H1 (cell line): ENCODE results near the gene CDYL2. TPM values are rescaled to one million over a fixed set of nuclear protein-coding genes. Genes with fewer than 3 reads are reported as not detected.

ENCODE experiments used
- CTCF ChIA-PET: fragments of 300-600 bp; sonication (Branson Sonifier 250); formaldehyde crosslinking; loops from one replicate; lab custom pipeline; 2021; ENCODE audit not compliant: partially characterized antibody; lab: Charles Lee
- POLR2A ChIA-PET: fragments of 300-600 bp; sonication (Branson Sonifier 250); formaldehyde crosslinking; loops from one replicate; lab custom pipeline; 2021; ENCODE audit warnings: inconsistent platforms; ENCODE audit not compliant: partially characterized antibody; lab: Charles Lee
- DNase-seq, 2 experiments: peaks; one replicate each; pipeline versions ENCODE4 v3.0.0 to v3.0.0-alpha.2; 2010 to 2022; ENCODE audit warnings: low spot score in 2 of 2, low read depth in 1 of 2, mixed read lengths in 1 of 2
- FAIRE-seq: peaks from 2 replicates; lab custom pipeline; 2011; peaks lifted over from hg19 to GRCh38; lab: Jason Lieb, UNC
- H2AFZ ChIP-seq: 2 replicates; pipeline ENCODE4 v1.8.1; 2012; ENCODE audit warnings: low read length, inconsistent platforms
- H2AK5ac ChIP-seq: 2 replicates; pipeline ENCODE4 v1.6.1; 2013; ENCODE audit warnings: low read depth, low read length
- H2BK120ac ChIP-seq: replicated peaks from 2 replicates; pipeline ENCODE3; 2013; ENCODE audit warnings: low read depth, low read length, inconsistent platforms
- H2BK12ac ChIP-seq: 2 replicates; pipeline ENCODE4 v1.6.1; 2013; ENCODE audit warnings: low read depth, low read length
- H2BK15ac ChIP-seq: 2 replicates; pipeline ENCODE4 v1.6.1; 2013; ENCODE audit warnings: low read length
- H2BK20ac ChIP-seq: 2 replicates; pipeline ENCODE4 v1.6.1; 2013; ENCODE audit warnings: low read length
- H2BK5ac ChIP-seq: 2 replicates; pipeline ENCODE4 v1.6.1; 2013; ENCODE audit warnings: low read depth, low read length
- H3K14ac ChIP-seq: 2 replicates; pipeline ENCODE4 v1.6.1; 2013; ENCODE audit warnings: inconsistent platforms; ENCODE audit not compliant: insufficient read length
- H3K18ac ChIP-seq: 2 replicates; pipeline ENCODE4 v1.6.1; 2013; ENCODE audit warnings: low read length; ENCODE audit errors: extremely low read depth
- H3K23ac ChIP-seq: 2 replicates; pipeline ENCODE4 v1.6.1; 2013; ENCODE audit warnings: inconsistent platforms; ENCODE audit not compliant: insufficient read length
- H3K23me2 ChIP-seq: 2 replicates; pipeline ENCODE4 v1.6.1; 2013; ENCODE audit warnings: low read depth, low read length
- H3K27ac ChIP-seq: 2 replicates; pipeline ENCODE4 v1.6.1; 2011; ENCODE audit warnings: low read depth, low read length, inconsistent platforms
- H3K27me3 ChIP-seq, 4 experiments: replicated peaks in 1 of 4; 1 replicate in 1 of 4; 2 replicates in 3 of 4; pipeline versions ENCODE4 v1.6.1 to v1.8.1; 2011 to 2013; ENCODE audit warnings: low read length in 3 of 4, mild to moderate bottlenecking in 3 of 4, inconsistent platforms in 2 of 4, mixed read lengths in 2 of 4, moderate library complexity in 1 of 4; ENCODE audit not compliant: control insufficient read depth in 3 of 4, insufficient read depth in 3 of 4; ENCODE audit errors: extremely low read depth in 1 of 4
- H3K36me3 ChIP-seq, 4 experiments: 2 replicates each; pipeline versions ENCODE4 v1.6.1 to v1.8.1; 2011 to 2013; ENCODE audit warnings: mild to moderate bottlenecking in 4 of 4, low read length in 3 of 4, moderate library complexity in 2 of 4, control low read depth in 1 of 4, inconsistent platforms in 1 of 4; ENCODE audit not compliant: insufficient read depth in 4 of 4, control insufficient read depth in 2 of 4
- H3K4ac ChIP-seq: replicated peaks from 2 replicates; pipeline ENCODE3; 2013; ENCODE audit warnings: low read length, low read depth, mixed read lengths, inconsistent platforms; ENCODE audit not compliant: insufficient read length
- H3K4me1 ChIP-seq, 4 experiments: replicated peaks in 1 of 4; 1 replicate in 1 of 4; 2 replicates in 3 of 4; pipeline versions ENCODE4 v1.6.1 to v1.8.1; 2011 to 2013; ENCODE audit warnings: low read length in 3 of 4, inconsistent platforms in 2 of 4, mixed read lengths in 1 of 4; ENCODE audit not compliant: insufficient read depth in 4 of 4, control insufficient read depth in 3 of 4
- H3K4me2 ChIP-seq, 2 experiments: 2 replicates each; pipeline versions ENCODE4 v1.6.1 to v1.8.1; 2011 to 2013; ENCODE audit warnings: low read depth in 2 of 2, low read length in 2 of 2, control low read depth in 1 of 2, inconsistent platforms in 1 of 2, mild to moderate bottlenecking in 1 of 2; ENCODE audit not compliant: insufficient read depth in 1 of 2
- H3K4me3 ChIP-seq, 4 experiments: fragments of 200-600, 300-600 bp in 1 of 4; sonication (generic), shearing (Covaris generic), sonication (Bioruptor Twin) in 1 of 4; 2 replicates each; pipeline versions ENCODE4 v1.5.1 to v1.8.1; 2011 to 2016; ENCODE audit warnings: low read length in 4 of 4, low read depth in 3 of 4, control low read depth in 2 of 4, inconsistent platforms in 2 of 4, mild to moderate bottlenecking in 2 of 4, mixed read lengths in 1 of 4, moderate library complexity in 1 of 4; ENCODE audit not compliant: insufficient read depth in 2 of 4; ENCODE audit errors: extremely low read depth in 1 of 4
- H3K56ac ChIP-seq: replicated peaks from 2 replicates; pipeline ENCODE3; 2013; ENCODE audit warnings: low read depth, mild to moderate bottlenecking, mixed read lengths, low read length, inconsistent platforms; ENCODE audit not compliant: insufficient read length
- H3K79me1 ChIP-seq: 2 replicates; pipeline ENCODE4 v1.6.1; 2013; ENCODE audit warnings: low read depth, low read length, control low read depth
- H3K79me2 ChIP-seq, 2 experiments: 2 replicates each; pipeline versions ENCODE4 v1.6.1 to v1.8.1; 2012 to 2013; ENCODE audit warnings: low read length in 2 of 2, mild to moderate bottlenecking in 2 of 2, inconsistent platforms in 1 of 2; ENCODE audit not compliant: insufficient read depth in 2 of 2, control insufficient read depth in 1 of 2
- H3K9ac ChIP-seq, 4 experiments: replicated peaks in 1 of 4; 1 replicate in 1 of 4; 2 replicates in 3 of 4; pipeline versions ENCODE4 v1.6.1 to v1.8.1; 2011 to 2013; ENCODE audit warnings: low read depth in 3 of 4, low read length in 3 of 4, control low read depth in 2 of 4, mild to moderate bottlenecking in 2 of 4, moderate library complexity in 2 of 4, inconsistent platforms in 1 of 4; ENCODE audit errors: extremely low read depth in 1 of 4
- H3K9me3 ChIP-seq, 2 experiments: 2 replicates each; pipeline versions ENCODE4 v1.6.1 to v1.8.1; 2012 to 2013; ENCODE audit warnings: mild to moderate bottlenecking in 2 of 2, moderate library complexity in 2 of 2, control low read depth in 1 of 2, inconsistent platforms in 1 of 2, low read depth in 1 of 2, low read length in 1 of 2, mixed read lengths in 1 of 2; ENCODE audit not compliant: insufficient read depth in 2 of 2
- H4K20me1 ChIP-seq, 2 experiments: replicated peaks in 1 of 2; 2 replicates each; pipeline versions ENCODE3 to v1.8.1; 2011 to 2013; ENCODE audit warnings: inconsistent platforms in 2 of 2, low read length in 2 of 2, mild to moderate bottlenecking in 1 of 2; ENCODE audit not compliant: insufficient read depth in 2 of 2, control insufficient read depth in 1 of 2
- H4K5ac ChIP-seq: 2 replicates; pipeline ENCODE4 v1.6.1; 2013; ENCODE audit warnings: low read length, low read depth, mixed read lengths, inconsistent platforms; ENCODE audit not compliant: insufficient read length
- H4K8ac ChIP-seq: 2 replicates; pipeline ENCODE4 v1.8.0; 2013; ENCODE audit warnings: mild to moderate bottlenecking, moderate library complexity, low read length, inconsistent platforms; ENCODE audit not compliant: insufficient read depth; ENCODE audit errors: extremely low read depth
- H4K91ac ChIP-seq: replicated peaks from 2 replicates; pipeline ENCODE3; 2013; ENCODE audit warnings: low read length, mixed read lengths, inconsistent platforms; ENCODE audit not compliant: insufficient read length
- ASH2L ChIP-seq: fragments of 200-600, 300-600 bp; sonication (generic); IDR thresholded peaks from one replicate; pipeline ENCODE4 v1.7.1; 2017; ENCODE audit warnings: low read length
- ATF3 ChIP-seq: IDR thresholded peaks from 2 replicates; pipeline ENCODE4 v1.6.1; 2011; ENCODE audit warnings: low read depth, mild to moderate bottlenecking, low read length; ENCODE audit not compliant: insufficient read depth
- BACH1 ChIP-seq: IDR thresholded peaks from 2 replicates; pipeline ENCODE4 v1.6.1; 2012; ENCODE audit warnings: low read length, improper control_type of control experiment
- BRCA1 ChIP-seq: IDR thresholded peaks from 2 replicates; pipeline ENCODE4 v1.6.1; 2012; ENCODE audit warnings: low read depth, low read length, improper control_type of control experiment
- CBX8 ChIP-seq: fragments of 300-800, 300-1000 bp; sonication (generic); IDR thresholded peaks from 2 replicates; pipeline ENCODE4 v1.7.1; 2016; ENCODE audit warnings: low read depth, low read length, borderline replicate concordance
- CEBPB ChIP-seq: IDR thresholded peaks from 2 replicates; pipeline ENCODE4 v1.6.1; 2012; ENCODE audit warnings: low read depth, low read length
- CREB1 ChIP-seq: IDR thresholded peaks from 2 replicates; pipeline ENCODE4 v1.6.1; 2012; ENCODE audit warnings: inconsistent platforms
- CTCF ChIP-seq, 3 experiments: IDR thresholded peaks; 1 replicate in 2 of 3; 2 replicates in 1 of 3; pipeline versions ENCODE4 v1.5.1 to v1.6.1; 2011; ENCODE audit warnings: low read length in 3 of 3, mild to moderate bottlenecking in 3 of 3, inconsistent platforms in 2 of 3, low read depth in 1 of 3, moderate library complexity in 1 of 3; ENCODE audit not compliant: insufficient read depth in 1 of 3; ENCODE audit errors: control extremely low read depth in 1 of 3
- MAFK ChIP-seq: IDR thresholded peaks from 2 replicates; pipeline ENCODE4 v1.6.1; 2012; ENCODE audit warnings: low read depth, mild to moderate bottlenecking, improper control_type of control experiment, low read length
- NRF1 ChIP-seq: IDR thresholded peaks from 2 replicates; pipeline ENCODE4 v1.6.1; 2011; ENCODE audit warnings: mild to moderate bottlenecking, low read depth, low read length, improper control_type of control experiment
- RNF2 ChIP-seq: fragments of 200-900, 300-1000 bp; sonication (generic); IDR thresholded peaks from 2 replicates; pipeline ENCODE4 v1.7.1; 2016; ENCODE audit warnings: borderline replicate concordance, low read depth, mild to moderate bottlenecking, antibody characterized with exemption, low read length; ENCODE audit not compliant: poor library complexity, severe bottlenecking; ENCODE audit errors: missing control alignments
- SP2 ChIP-seq: IDR thresholded peaks from 2 replicates; pipeline ENCODE4 v1.6.1; 2012; ENCODE audit warnings: mild to moderate bottlenecking, low read length, inconsistent platforms
- SP4 ChIP-seq: IDR thresholded peaks from 2 replicates; pipeline ENCODE4 v1.6.1; 2012; ENCODE audit warnings: low read length, inconsistent platforms
- WGBS, 2 experiments: shearing (Covaris generic) in 1 of 2; methylation state at CpG; one replicate each; pipeline versions ENCODE4 v1.1.6 to v1.1.7; 2013 to 2015; ENCODE audit warnings: low lambda C conversion rate in 2 of 2, mixed read lengths in 2 of 2, inconsistent platforms in 1 of 2, low coverage in 1 of 2, missing lambda C conversion rate in 1 of 2; ENCODE audit not compliant: insufficient replicate concordance in 2 of 2, insufficient coverage in 1 of 2, insufficient read length in 1 of 2; ENCODE audit errors: extremely low coverage in 1 of 2, missing lambda C conversion rate in 1 of 2; 5-methylcytosine and 5-hydroxymethylcytosine counted together
- polyA plus RNA-seq, 7 experiments: library from polyadenylated mRNA; depleted of rRNA in 3 of 7; stranded (reverse) in 5 of 7; unstranded in 2 of 7; fragments of >200 nt in 5 of 7; fragments of 200-250 nt in 2 of 7; gene quantifications; 1 replicate in 5 of 7; 2 replicates in 1 of 7; 4 replicates in 1 of 7; pipeline versions ENCODE4 v1.2.1 to v1.2.3, GENCODE V29; 2011 to 2013; ENCODE audit warnings: missing spikeins in 2 of 7, mixed read lengths in 2 of 7
- total RNA-seq: library from RNA; stranded (reverse); fragmentation: NEBNext Ultra II Directional; extraction: Animal tissue kit (Norgen Biotek cat#: 25700); gene quantifications from 2 replicates; pipeline ENCODE4 v1.2.1, GENCODE V29; 2021

CDYL2 gene
- total and polyA plus RNA-seq, 2 of the 8 experiments (the other 6 are each of a cell fraction or from before 2014, with no cell fraction given), result 0.33 to 5.3 TPM

GRCh38 chr16:80836202-80836601, 31.8 kb upstream of the CDYL2 start:
- H2BK15ac ChIP-seq, result no peak overlapping the region
- H4K20me1 ChIP-seq, result no peaks in the 10 kb centered on the region
- no peak overlapping the region for H2BK5ac ChIP-seq
- no peak overlapping the region for H2AFZ ChIP-seq
- H3K9me3 ChIP-seq, result peaks cover 13 to 31% of the 10 kb centered on the region in 2 experiments; a peak in 2 of 4 replicates
- no peak overlapping the region for H2BK12ac ChIP-seq
- H3K23me2 ChIP-seq, result no peaks in the 10 kb centered on the region
- H3K4me2 ChIP-seq, result no peak overlapping the region
- no peaks in the 10 kb centered on the region for H3K79me1 ChIP-seq
- no peaks in the 10 kb centered on the region for H3K27me3 ChIP-seq
- no peak overlapping the region for H3K23ac ChIP-seq
- WGBS, 2 experiments, result 79% methylated on average over 5 of the region's 5 CpGs; no CpG with 5 or more reads in 1 of the 2 experiments
- H2AK5ac ChIP-seq, result no peak overlapping the region
- POLR2A ChIA-PET, result no interaction called here
- H4K91ac ChIP-seq, result no peak overlapping the region
- no peak overlapping the region for H2BK20ac ChIP-seq
- no peak overlapping the region for H4K5ac ChIP-seq
- no peak overlapping the region for H3K14ac ChIP-seq
- H3K18ac ChIP-seq, result no peak overlapping the region
- H3K4me3 ChIP-seq, result no peak overlapping the region
- H3K9ac ChIP-seq, result no peak overlapping the region
- H3K27ac ChIP-seq, result no peak overlapping the region
- no peaks in the 10 kb centered on the region for H3K4me1 ChIP-seq
- H3K56ac ChIP-seq, result no peak overlapping the region
- H3K36me3 ChIP-seq, result no peaks in the 10 kb centered on the region
- no peak for FAIRE-seq
- no peaks in the 10 kb centered on the region for H3K79me2 ChIP-seq
- no peak overlapping the region for H4K8ac ChIP-seq
- CTCF ChIA-PET, result no interaction called here
- H3K4ac ChIP-seq, result no peak overlapping the region
- DNase-seq, result no peak
- H2BK120ac ChIP-seq, result no peak overlapping the region
- TF ChIP-seq SP4 (no peak), BACH1 (no peak), ATF3 (no peak), BRCA1 (no peak), CBX8 (no peak), ASH2L (no peak), RNF2 (no peak), CTCF (IDR thresholded peaks at IDR 0.05; ENCODE audit: control extremely low read depth in 1 of 3, insufficient read depth in 1 of 3, low read depth in 1 of 3, low read length in 3 of 3) (no peak), CREB1 (no peak), SP2 (no peak), NRF1 (no peak), CEBPB (no peak), MAFK (no peak)
